Brain pericyte (primary cell): ENCODE results near the gene KIF21B.

Source experiments
- DNase-seq: peaks from one replicate; pipeline ENCODE4 v3.0.0-alpha.2; 2012; ENCODE audit warnings: low read depth, low spot score

KIF21B gene

GRCh38 chr1:200992382-200993048, 31.0 kb downstream of the KIF21B start:
- no peak for DNase-seq

- no peak for DNase-seq
Measured at GRCh38 chr1:200991097-200991614, 32.4 kb downstream of the KIF21B start.

GRCh38 chr1:200990114-200990513, 33.4 kb downstream of the KIF21B start:
- DNase-seq = no peak

GRCh38 chr1:200989337-200989736, 34.2 kb downstream of the KIF21B start:
- DNase-seq = no peak

GRCh38 chr1:200988693-200989092, 34.8 kb downstream of the KIF21B start:
- DNase-seq = no peak

GRCh38 chr1:200985481-200985880, 38.0 kb downstream of the KIF21B start:
- DNase-seq = no peak

GRCh38 chr1:200983035-200983561, 40.4 kb downstream of the KIF21B start:
- DNase-seq = no peak

GRCh38 chr1:200982071-200982945, 41.2 kb downstream of the KIF21B start:
- no peak for DNase-seq

GRCh38 chr1:200981278-200981677, 42.2 kb downstream of the KIF21B start:
- no peak for DNase-seq

GRCh38 chr1:200980873-200981272, 42.6 kb downstream of the KIF21B start:
- no peak for DNase-seq

GRCh38 chr1:200980452-200980772, 43.1 kb downstream of the KIF21B start:
- no peak for DNase-seq

GRCh38 chr1:200979574-200980451, 43.7 kb downstream of the KIF21B start:
- DNase-seq = no peak

- no peak for DNase-seq
Measured at GRCh38 chr1:200977071-200977754, 46.3 kb downstream of the KIF21B start.

- no peak for DNase-seq
Measured at GRCh38 chr1:200976634-200977033, 46.9 kb downstream of the KIF21B start.

- DNase-seq = no peak
Measured at GRCh38 chr1:200975458-200975857, 48.1 kb downstream of the KIF21B start.

- no peak for DNase-seq
Measured at GRCh38 chr1:200974711-200975110, 48.8 kb downstream of the KIF21B start.

- no peak for DNase-seq
Measured at GRCh38 chr1:200973937-200974657, 49.4 kb downstream of the KIF21B start.

- no peak for DNase-seq
Measured at GRCh38 chr1:200972985-200973742, 50.4 kb downstream of the KIF21B start.

- no peak for DNase-seq
Measured at GRCh38 chr1:200971955-200972711, 51.4 kb downstream of the KIF21B start.
